Measurements from ENCODE around the gene AMPD3. TPM values are rescaled to one million over a fixed set of nuclear protein-coding genes. Genes with fewer than 3 reads are reported as not detected.
A peak's percentile ranks its signal among the peaks of the same experiment; 100 is the strongest.

Gene AMPD3
- polyA plus RNA-seq, 1 experiment = 11.1 TPM

DNA sequence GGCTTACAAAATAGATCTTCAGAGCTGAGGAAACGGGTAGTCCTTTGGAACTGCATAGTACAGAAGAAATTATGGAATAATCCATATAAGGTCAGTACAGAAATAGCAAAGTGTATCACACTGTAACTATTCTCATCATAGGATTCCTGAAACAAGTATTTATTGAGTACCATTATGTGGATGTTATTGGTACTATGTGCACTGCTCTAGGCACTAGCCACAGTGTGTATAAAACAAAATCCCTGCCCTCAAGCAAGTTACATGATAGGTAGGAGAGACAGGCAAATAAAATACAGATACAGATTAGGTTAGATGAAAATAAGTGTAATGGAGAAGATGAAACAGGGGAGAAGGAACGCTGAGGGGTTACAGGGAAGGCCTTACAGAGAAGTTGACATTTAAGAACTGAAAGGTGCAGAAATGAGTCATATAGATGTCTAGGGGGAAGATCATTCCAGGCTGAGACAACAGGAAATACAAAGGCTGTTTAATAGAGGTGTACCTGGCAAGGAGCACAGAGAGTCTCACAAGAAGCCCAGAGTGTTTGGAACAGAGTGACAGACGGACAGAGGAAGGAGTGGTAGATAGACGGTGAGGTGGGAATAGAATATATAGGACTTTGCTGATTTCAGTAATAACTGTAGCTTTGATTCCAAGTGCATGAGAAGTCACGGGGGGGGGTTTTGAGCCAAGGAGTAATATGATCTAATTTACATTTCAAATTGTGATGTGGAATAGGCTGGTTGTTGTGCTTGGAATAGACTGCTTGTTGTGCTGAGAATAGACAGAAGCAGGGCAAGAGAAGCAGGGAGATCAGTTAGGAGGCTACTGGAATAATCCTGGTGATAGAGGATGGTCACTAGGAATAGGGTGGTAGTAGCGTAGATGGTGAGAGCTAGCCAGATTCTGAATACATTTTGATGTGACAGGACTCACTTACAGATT is 72.2 kb downstream of the AMPD3 start:
- POLR2A ChIA-PET = interaction anchor here (0.6 kb wide), 1 partner anchor 1810 kb away, joined by 3 read pairs; no protein-coding TSS in a partner anchor
- Histone ChIP-seq H3K36me3 (ENCODE audit: control insufficient read depth, insufficient read depth, low read length) (peaks cover under 1% of the 10 kb centered on the region; the same call in 1 of the 2 replicates), H3K27me3 (ENCODE audit: control insufficient read depth, insufficient read depth, low read length) (no peaks in the 10 kb centered on the region), H3K4me3 (ENCODE audit: low read depth, low read length) (no peak overlapping the region)
- CTCF ChIA-PET = interaction anchor here (1.3 to 2.0 kb wide), 3 partner anchors 9 to 208 kb away, joined by 4 to 7 read pairs (median 6); partner anchors contain the start of gene RNF141
- DNase-seq (ENCODE audit: low read depth) = no peak
- TF ChIP-seq, protein P1, sequence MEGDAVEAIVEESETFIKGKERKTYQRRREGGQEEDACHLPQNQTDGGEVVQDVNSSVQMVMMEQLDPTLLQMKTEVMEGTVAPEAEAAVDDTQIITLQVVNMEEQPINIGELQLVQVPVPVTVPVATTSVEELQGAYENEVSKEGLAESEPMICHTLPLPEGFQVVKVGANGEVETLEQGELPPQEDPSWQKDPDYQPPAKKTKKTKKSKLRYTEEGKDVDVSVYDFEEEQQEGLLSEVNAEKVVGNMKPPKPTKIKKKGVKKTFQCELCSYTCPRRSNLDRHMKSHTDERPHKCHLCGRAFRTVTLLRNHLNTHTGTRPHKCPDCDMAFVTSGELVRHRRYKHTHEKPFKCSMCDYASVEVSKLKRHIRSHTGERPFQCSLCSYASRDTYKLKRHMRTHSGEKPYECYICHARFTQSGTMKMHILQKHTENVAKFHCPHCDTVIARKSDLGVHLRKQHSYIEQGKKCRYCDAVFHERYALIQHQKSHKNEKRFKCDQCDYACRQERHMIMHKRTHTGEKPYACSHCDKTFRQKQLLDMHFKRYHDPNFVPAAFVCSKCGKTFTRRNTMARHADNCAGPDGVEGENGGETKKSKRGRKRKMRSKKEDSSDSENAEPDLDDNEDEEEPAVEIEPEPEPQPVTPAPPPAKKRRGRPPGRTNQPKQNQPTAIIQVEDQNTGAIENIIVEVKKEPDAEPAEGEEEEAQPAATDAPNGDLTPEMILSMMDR (IDR thresholded peaks at IDR 0.05; ENCODE audit: insufficient read depth, low read depth, low read length) = no peak

GRCh38 chr11:10528121-10528520 is 73.1 kb downstream of the AMPD3 start:
- Histone ChIP-seq H3K36me3 (ENCODE audit: control insufficient read depth, insufficient read depth, low read length) (no peaks in the 10 kb centered on the region), H3K27me3 (ENCODE audit: control insufficient read depth, insufficient read depth, low read length) (no peaks in the 10 kb centered on the region), H3K4me3 (ENCODE audit: low read depth, low read length) (no peak overlapping the region)
- TF ChIP-seq, protein P1 (IDR thresholded peaks at IDR 0.05; ENCODE audit: insufficient read depth, low read depth, low read length) = no peak
- peak; percentile 57 for DNase-seq (ENCODE audit: low read depth)
- ChIA-PET CTCF (interaction anchor here (0.7 to 2.0 kb wide), 4 partner anchors 9 to 207 kb away, joined by 3 to 7 read pairs (median 5); partner anchors contain the start of gene RNF141), POLR2A (interaction anchor here (0.6 kb wide), 2 partner anchors 11 to 1810 kb away, joined by 3 to 4 read pairs; no protein-coding TSS in a partner anchor)

GRCh38 chr11:10529279-10529678 is 74.2 kb downstream of the AMPD3 start:
- TF ChIP-seq, protein P1 (IDR thresholded peaks at IDR 0.05; ENCODE audit: insufficient read depth, low read depth, low read length) = no peak
- no peaks in the 10 kb centered on the region for H3K36me3 ChIP-seq (ENCODE audit: control insufficient read depth, insufficient read depth, low read length)
- POLR2A ChIA-PET = no interaction called here
- no peaks in the 10 kb centered on the region for H3K27me3 ChIP-seq (ENCODE audit: control insufficient read depth, insufficient read depth, low read length)
- CTCF ChIA-PET = no interaction called here
- no peak overlapping the region for H3K4me3 ChIP-seq (ENCODE audit: low read depth, low read length)
- DNase-seq (ENCODE audit: low read depth) = no peak

DNA sequence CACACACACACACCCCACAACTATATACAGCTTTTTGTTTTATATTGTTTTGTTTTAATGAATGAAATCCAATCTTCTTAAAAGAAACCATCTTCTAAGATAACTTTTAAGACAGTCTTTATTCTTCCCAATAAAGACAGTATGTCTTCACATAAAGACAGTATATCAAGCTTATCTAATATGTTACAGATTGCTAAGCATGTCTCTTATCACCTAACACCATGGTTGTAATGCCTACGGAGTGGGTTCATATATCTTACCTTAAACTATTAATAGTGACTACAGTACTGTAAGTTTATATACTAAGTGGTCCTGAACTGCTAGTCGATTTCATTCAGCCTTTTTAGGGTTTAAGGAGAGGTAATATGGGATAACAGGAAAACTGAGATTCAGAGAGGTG is 77.5 kb downstream of the AMPD3 start:
- H3K36me3 ChIP-seq (ENCODE audit: control insufficient read depth, insufficient read depth, low read length) = no peaks in the 10 kb centered on the region
- no peaks in the 10 kb centered on the region for H3K27me3 ChIP-seq (ENCODE audit: control insufficient read depth, insufficient read depth, low read length)
- ChIA-PET POLR2A (no interaction called here), CTCF (interaction anchor here (1.4 to 4.2 kb wide), 3 partner anchors 8 to 203 kb away, joined by 4 to 20 read pairs (median 5); partner anchors contain the start of gene RNF141)
- TF ChIP-seq, protein P1 (IDR thresholded peaks at IDR 0.05; ENCODE audit: insufficient read depth, low read depth, low read length) = no peak
- DNase-seq (ENCODE audit: low read depth) = no peak
- no peak overlapping the region for H3K4me3 ChIP-seq (ENCODE audit: low read depth, low read length)

DNA sequence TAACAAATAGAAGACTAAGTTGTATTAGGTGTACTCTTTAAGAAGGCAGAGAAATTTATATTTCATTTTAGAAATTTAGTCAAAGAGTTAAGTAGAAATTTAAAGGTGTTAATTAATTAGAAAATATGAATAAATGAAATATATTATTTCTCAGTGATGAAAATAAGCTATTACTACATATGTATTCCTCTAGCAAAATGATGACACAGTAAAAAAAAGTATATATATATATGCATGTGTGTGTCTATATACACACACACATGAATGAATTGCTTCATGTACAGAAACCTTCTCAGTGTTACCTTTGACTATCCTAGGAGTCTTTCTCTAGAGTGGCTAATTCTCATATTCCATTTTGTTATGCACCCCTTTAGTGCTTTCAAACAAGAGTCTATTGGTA is 78.3 kb downstream of the AMPD3 start:
- Histone ChIP-seq H3K27me3 (ENCODE audit: control insufficient read depth, insufficient read depth, low read length) (no peaks in the 10 kb centered on the region), H3K36me3 (ENCODE audit: control insufficient read depth, insufficient read depth, low read length) (no peaks in the 10 kb centered on the region), H3K4me3 (ENCODE audit: low read depth, low read length) (no peak overlapping the region)
- ChIA-PET CTCF (interaction anchor here (0.7 to 4.2 kb wide), 4 partner anchors 7 to 202 kb away, joined by 3 to 20 read pairs (median 4); partner anchors contain the start of gene RNF141), POLR2A (no interaction called here)
- TF ChIP-seq, protein P1 (IDR thresholded peaks at IDR 0.05; ENCODE audit: insufficient read depth, low read depth, low read length) = no peak
- DNase-seq (ENCODE audit: low read depth) = no peak
